GM21723 (cell line): ENCODE data around the gene GADD45A.
"Not testable (repeated sequence)": the region's sequence is repeated elsewhere in the genome, so short reads cannot be mapped to it uniquely, and the experiment has no call there.

Experiments
- ATAC-seq: cut with Tn5 transposase; IDR thresholded peaks from one replicate; pipeline ENCODE4 v1.9.1; 2021; ENCODE audit warnings: mild to moderate bottlenecking, moderate library complexity; ENCODE audit not compliant: unreplicated experiment

Gene GADD45A, protein sequence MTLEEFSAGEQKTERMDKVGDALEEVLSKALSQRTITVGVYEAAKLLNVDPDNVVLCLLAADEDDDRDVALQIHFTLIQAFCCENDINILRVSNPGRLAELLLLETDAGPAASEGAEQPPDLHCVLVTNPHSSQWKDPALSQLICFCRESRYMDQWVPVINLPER

DNA sequence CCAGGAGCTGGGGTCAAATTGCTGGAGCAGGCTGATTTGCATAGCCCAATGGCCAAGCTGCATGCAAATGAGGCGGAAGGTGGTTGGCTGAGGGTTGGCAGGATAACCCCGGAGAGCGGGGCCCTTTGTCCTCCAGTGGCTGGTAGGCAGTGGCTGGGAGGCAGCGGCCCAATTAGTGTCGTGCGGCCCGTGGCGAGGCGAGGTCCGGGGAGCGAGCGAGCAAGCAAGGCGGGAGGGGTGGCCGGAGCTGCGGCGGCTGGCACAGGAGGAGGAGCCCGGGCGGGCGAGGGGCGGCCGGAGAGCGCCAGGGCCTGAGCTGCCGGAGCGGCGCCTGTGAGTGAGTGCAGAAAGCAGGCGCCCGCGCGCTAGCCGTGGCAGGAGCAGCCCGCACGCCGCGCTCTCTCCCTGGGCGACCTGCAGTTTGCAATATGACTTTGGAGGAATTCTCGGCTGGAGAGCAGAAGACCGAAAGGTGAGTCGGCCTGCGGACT lies at the start of gene GADD45A:
TSS of gene GADD45A (plus strand) at position 135 of the 491 bp plus-strand sequence. CDS start at position 429, 294 bp downstream.
- ATAC-seq = peak; percentile 89

DNA sequence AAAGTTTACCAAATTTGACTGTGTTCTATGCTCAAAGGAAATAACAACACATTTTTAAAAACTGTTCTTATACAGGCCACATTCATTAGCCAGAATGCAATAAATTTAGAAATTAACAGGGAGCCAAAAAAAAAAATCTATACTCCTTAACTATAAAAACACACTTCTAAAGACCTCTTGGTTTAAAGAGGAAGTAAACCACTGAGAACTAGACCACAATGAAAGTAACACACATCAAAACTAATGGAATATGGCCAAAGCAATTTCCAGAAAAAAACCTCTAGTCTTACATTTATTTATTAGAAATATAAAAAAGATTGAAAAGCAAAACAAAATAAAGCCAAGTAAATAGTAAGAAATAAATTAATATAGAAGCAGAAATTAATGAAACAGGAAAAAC lies 48.9 kb upstream of the GADD45A start:
- ATAC-seq = no peak

DNA sequence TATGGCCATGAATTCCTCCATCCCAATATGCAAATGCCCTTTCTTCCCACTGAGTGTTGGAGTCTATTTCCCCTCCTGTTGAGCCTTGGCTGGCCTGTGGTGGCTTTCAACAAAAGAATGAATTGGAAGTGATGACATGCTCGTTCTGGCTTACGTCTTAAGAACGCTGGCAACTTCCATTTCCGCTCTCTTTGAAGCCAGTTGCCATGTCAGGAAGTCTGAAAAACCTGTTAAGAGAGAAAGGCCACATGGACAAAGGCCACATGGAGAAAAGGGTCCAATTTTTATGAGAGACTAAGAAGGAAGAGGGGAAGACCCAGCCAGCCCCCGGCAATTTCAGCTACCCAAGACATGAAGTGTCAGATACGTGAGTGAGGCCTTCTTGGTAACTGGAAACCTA lies 45.6 kb upstream of the GADD45A start:
- no peak for ATAC-seq

DNA sequence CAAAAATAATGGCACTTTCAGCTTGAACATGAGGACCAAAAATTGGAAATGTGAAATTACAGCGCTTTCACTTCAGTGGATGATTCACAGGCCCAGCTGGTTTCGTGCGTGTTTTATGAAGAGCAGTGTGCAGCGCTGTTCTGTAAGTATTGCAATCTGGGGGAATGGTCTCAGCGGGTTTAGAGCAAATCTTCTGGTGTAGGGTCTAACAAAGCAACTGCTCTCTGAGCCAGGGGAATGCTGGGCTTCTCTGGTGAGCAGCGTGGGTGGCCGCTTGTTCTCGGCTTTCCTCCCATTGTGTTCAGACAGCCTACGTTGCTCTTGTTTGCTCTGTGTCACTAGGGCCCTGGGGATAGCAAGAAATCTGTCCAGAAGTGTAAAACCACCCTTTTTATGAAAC lies 42.4 kb upstream of the GADD45A start:
- no peak for ATAC-seq

DNA sequence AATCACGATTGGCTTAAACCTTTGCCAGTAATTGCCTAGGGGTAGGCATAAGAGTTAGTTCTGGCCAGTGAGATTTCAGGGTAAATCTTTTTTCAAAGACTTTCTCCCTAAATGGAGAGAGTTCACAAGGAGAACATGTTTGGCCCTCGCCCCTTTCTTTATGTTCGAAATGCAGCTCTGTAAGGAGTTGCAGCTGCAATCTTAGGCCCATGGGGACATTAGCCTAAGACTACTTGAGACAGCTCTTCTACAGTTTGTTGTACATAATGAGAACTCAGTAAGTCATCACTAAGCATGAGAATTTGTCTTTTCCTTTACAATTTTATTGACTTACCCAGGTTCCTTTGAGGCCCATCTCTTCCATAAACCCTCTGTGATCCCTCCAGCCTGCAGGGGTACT lies 40.4 kb upstream of the GADD45A start:
- ATAC-seq = no peak

DNA sequence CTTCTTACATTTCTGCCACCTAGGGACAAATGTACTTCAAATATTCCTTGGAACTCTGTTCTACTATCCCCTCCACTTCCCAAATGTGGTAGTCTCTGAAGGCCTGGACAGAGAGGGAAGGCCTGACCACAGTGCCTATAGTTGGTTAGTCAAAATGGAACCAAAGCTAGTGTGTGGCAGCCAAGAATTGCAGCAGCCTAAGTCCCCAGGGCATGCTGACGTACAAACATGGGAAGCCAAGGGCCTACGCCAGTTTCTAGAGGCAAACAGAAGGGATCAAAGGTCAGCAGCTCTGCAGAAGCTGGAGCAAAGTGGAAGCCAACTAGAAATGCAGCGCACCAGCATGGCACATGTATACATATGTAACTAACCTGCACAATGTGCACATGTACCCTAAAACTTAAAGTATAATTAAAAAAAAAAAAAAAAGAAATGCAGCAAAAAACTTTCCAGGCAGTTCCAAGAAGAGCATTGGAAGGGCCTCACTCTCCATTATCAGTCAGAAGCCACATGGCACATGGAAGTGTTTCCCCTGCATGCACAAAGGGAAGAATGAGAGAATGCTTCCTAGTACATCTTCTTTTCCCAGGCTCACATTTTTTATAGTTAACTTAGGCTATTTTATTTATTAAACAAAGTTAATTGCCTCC lies 39.4 kb upstream of the GADD45A start:
- no peak for ATAC-seq

DNA sequence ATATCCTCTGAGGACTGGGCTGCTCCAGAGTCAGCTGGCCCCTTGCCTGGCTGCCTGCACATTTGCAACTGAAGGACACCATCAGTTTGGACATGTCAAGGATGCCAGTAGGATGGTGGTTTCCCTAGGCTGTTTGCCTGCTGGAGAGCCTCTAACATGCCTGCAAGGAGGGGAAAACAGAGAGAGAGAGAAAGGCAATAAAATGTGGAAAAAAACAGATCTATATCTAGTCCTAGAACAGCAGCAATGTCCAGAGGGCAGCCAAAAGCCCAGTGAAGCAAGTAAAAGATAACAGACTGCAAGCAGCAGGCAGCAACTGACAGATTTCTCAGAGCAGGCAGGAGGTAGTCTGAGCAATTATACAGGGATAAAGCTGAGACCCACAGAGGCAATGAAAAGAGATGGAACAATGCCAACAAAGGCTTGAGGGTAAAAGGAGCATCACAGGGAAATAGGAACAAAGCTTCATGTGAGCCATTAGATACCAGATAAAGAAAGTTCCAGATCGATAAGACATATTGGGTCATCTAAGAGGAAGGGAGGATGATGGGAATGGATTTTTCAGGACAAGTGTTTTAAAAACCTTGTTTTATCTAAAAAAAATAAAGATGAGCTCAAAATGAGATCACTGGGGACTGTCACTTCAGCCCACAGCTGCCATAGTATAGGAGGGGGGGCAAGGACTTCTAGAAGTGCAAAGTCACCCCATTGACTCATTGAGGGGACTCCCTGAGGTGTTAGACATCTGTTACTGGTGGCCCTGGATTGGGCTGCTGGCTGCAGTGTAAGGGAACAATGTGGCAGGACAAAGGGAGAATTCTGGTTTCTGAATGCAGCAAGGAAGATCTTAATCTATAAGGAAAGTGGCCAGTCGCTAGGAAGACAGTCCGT lies 38.6 kb upstream of the GADD45A start:
- ATAC-seq = no peak

DNA sequence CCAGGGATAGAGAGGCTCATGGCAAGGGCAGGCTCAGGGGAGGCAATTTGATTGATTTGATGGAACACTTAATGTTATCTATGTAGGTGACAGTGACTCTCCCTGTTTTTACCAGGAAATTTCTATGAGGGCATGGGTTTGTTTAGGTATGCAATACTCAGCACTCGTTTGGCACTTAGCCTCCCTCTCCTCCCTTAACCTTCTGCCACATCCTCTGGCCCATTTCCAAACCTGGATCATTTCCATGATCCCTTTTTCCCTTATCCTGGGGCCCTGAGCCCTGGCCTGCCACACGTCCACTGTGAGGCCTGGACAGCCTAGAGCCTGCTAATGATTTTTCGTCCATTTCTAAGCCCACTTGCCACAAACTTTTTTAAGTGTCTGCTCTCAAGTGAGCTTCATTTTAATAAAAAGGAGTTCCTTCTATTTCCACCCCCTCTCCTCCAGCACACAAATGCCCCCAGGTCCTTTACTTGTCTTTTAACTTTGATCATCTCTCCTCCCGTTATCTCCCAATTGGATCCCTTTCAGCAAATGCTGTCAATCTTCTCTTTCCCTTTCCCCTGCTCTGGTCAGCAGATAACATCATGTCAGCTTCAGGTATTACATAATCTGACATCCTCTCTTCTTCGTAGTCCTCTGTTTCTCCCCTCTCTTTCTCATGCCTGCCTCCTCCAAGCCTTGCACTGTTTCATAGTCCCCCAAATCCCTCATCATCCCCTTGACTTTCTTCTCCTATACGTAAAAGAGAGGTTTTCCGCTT lies 37.8 kb upstream of the GADD45A start:
- no peak for ATAC-seq

DNA sequence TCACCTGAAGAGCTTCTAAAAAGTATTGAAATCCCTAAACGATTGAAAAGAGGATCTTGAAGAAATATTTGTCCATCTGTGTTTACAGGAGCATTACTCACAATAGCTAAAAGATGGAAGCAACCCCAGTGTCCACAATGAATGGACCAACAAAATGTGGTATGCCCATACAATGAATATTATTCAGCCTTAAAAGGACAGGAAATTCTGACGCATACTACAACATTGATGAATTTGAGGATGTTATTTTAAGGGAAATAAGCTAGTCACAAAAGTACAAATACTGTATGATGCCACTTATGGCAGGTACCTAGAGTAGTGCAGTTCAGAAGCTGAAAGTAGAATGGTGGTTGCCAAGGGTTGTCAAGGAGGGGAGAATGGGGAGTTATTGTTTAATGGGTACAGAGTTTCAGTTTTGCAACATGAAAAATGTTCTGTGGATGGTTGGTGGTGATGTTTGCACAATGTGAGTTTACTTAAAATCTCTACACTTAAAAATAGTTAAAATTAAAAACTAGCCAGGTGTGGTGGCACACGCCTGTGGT lies 37.1 kb upstream of the GADD45A start:
- ATAC-seq = no peak

DNA sequence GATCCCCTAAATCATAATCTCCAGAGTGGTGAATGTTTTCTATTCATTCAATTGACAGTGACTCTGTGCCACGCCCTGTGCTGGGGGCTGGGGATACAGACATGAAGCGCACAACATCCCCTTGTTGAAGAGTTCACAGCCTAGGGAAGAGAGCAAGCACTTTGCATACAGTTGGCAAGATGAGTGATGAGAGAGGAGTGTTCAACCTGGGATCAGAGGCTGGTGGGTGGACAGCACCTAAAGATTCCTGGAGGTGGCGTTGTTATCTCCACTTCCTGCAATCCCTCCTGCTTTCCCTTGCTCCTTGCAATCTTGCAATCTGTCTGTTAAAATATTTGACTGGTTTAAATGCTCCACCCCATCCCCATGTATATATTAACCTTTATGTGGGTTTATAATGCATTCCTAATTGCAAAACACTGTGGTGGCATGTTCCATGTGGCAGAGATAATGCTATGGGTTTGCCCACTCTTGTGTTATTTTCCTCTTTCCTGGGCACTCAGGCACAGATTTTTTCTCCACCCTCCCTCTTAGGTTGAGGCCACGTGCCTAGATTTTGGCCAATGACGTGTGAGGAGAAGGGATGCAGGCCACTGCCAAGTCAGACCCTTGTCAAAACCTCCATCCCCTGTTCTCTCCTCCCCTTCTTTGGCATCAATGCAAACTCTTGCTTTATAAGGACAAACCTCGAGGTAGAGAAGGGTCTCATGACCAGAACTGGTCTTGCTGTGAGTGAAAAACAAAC lies 36.2 kb upstream of the GADD45A start:
- ATAC-seq = no peak

DNA sequence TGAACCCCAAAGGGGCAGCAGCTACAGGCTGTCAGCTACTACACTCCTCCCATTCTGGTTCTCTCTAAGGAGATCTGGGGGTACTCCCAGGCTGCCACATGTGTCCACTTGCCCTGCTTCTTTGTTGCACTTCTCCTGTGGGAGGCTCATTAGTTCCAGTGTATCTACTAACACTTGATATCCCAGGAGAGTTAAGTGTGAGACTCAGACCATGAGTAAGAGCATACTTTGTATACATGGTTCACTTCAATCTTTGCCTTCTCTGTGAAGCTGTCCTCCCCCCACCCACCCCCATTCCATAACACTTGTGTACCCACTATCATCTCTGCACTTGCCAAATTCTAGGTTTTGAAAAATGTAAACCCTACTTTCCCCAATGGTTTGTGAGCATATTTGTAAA lies 34.9 kb upstream of the GADD45A start:
- no peak for ATAC-seq

DNA sequence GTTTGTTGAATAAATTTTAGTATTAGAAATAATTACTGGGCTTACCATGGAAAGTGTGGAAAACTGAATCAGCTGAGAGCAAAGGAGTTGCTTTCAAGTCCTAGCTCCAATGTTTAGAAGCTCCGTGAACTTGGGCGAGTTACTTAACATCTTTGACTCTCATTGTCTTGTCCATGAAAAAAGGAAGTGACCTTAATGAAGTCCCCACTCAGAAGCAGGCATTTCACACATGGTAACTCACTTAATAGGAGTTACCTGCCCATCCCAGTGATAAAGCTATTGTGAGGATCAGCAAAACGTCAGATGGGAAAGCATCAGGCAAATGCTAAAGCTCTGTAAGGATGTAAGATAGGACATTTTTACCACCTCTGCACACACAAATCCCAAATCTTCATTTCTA lies 34.0 kb upstream of the GADD45A start:
- ATAC-seq = no peak

DNA sequence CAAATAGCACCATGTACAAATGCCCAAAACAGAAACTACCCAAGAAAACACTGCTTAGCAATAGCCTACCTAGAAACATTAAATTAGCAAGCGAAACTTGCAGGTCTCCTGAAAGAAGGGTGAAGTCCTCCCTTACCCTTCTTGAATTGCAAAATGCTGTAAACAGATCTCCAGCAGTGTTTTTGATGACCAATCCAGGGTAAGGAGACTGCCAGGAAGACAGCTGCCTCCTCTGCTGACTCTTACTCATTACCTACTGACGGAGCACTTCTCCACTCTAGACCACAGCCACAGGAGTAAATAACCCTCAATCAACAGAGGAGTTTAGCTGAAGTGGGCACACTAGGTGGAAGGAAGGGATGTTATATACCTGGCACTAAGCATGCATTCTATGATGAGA lies 32.2 kb upstream of the GADD45A start:
- ATAC-seq = no peak

DNA sequence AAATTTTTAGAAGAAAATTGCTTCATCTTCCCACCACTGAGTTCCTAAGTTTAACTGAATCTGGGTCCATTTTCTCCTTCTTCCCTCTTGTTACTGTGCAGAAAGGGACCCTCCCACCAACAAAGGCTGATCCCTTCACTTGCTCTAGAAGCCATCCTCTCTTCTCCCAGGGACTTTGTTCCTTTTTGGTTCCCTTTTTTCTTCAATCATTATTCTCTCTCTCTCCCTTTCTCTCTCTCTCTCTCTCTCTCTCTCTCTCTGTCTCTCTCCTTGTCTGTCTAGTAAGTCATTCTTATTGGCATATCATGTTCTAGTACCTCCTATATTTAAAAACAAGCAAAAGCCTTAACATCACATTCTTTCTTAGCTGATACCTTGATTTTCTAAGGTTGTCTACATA lies 31.7 kb upstream of the GADD45A start:
- ATAC-seq = no peak

DNA sequence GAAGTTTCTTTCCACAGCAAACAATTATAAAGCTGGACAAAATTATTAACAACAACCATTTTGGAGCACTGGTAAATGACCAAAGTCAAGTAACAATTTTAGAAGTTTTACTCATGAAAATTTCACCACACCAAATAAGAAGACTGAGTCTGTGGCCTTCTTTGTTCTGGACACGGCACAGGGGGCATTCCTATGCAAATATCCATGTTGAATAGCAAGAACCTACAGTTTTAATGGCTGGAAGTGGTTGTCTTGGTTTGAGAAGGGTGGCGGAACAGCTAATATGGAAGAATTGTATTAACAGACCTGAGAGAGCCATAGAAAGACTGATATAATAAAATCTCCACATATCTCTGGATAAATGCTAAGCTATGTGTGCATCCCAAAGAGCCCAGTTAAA lies 29.4 kb upstream of the GADD45A start:
- ATAC-seq = no peak

DNA sequence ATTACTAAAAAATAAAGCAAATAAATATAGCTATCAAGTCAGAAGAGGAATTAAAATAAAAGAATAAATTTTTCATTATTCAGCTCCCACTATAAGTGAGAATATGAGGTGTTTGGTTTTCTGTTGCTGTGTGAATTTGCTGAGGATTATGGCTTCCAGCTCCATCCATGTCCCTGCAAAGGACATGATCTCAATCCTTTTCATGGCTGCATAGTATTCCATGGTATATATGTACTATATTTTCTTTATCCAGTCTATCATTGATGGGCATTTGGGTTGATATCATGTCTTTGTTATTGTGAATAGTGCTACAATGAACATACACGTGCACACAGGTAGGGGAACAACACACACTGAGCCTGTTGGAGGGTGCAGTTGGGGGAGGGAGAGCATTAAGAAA lies 27.8 kb upstream of the GADD45A start:
- ATAC-seq = not testable (repeated sequence)

DNA sequence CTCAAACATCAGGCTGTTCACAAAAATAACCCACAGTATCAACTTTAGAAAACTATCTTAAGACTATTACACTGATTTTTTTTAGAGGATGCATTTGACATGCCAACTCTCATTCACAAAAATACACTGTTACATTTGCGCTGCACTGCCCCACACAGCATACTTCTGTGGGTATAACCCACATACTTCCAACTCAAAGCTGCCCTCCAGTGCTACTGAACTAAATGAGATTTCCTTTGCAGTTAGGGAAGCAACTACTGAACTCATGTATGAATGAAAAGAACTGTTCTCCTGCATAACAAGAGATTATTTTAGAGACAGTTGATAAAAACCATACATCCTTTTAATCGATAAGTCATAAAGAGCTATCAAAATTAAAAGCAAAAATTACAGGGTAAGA lies 25.8 kb upstream of the GADD45A start:
- ATAC-seq = no peak

DNA sequence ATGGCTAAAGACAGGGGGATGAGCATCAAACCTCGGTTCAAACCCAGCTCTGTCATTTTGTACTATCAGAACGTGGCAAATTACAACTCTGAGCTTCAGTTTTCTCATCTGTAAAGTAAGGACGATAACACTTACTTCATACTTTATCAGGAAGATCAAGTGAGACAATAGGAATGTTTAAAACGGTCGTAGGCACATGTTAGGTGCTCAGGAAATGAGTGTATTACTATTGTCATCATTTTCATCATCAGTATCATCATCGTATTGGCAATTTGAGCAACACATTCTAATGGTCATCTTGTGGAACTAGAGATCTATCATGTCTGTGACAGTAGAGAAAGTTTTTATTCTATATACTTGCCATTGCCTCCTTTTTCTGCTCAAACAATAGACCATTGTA lies 22.1 kb upstream of the GADD45A start:
- no peak for ATAC-seq

DNA sequence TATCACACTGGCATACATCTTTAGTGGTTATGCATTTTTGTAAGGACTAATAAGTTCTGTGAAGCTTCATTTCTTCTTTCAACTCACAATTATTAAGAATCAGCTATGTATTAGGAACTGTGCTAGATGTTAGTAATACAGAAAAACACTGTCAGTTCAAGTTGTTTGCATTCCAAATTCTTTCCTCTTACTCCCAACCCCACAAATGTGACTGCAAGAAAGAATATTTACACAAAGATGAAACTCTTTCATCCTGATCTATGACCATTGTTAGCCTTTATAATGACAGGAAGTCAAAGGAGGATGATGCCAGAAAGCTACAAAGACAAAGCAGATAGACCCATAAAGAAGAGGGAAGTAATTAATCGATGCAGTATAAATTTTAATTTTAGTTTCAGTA lies 21.0 kb upstream of the GADD45A start:
- ATAC-seq = no peak

DNA sequence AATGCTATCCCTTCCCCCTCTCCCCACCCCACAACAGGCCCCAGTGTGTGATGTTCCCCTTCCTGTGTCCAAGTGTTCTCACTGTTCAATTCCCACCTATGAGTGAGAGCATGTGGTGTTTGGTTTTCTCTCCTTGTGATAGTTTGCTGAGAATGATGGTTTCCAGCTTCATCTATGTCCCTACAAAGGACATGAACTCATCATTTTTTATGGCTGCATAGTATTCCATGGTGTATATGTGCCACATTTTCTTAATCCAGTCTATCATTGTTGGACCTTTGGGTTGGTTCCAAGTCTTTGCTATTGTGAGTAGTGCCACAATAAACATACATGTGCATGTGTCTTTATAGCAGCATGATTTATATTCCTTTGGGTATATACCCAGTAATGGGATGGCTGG lies 19.7 kb upstream of the GADD45A start:
- ATAC-seq = not testable (repeated sequence)
